ENCODE measurements around the gene EMP3. TPM values are rescaled to one million over a fixed set of nuclear protein-coding genes. Genes with fewer than 3 reads are reported as not detected.

Gene EMP3
- total and polyA plus RNA-seq, 2 experiments from 2014 or later: 6.0 to 25.1 TPM

DNA sequence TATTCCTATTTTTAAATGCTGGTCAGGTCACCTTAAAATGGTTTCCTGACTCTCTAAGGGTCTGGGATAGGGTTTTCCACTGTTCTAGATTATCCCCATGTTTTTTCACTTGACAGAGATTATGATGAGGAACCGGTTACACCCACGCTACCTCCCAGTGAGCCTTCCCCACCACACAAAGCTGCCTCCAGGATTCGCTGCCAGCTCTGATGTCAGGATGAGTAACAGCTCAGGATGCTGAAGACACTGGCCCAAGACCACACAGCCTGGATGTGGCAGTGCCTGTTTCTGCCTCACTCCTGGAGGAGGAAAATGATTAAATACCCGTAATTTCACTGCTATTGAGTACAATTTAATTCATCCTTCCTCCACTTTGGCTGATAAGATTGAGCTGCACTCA is 32.6 kb upstream of the EMP3 start:
- H2AFZ ChIP-seq: no peak overlapping the region
- Mint-ChIP-seq H3K36me3 (ENCODE audit: low read depth) (peaks cover 11% of the 10 kb centered on the region), H3K27me3 (ENCODE audit: insufficient read depth, low read depth, poor library complexity) (peaks cover 19% of the 10 kb centered on the region), H3K27ac (no peak overlapping the region), H3K4me3 (no peak overlapping the region), H3K4me1 (peaks cover 29% of the 10 kb centered on the region), H3K9me3 (no peaks in the 10 kb centered on the region)
- no peaks in the 10 kb centered on the region for H3K9me2 ChIP-seq (ENCODE audit: insufficient read depth)
- no peak overlapping the region for H3K27ac ChIP-seq (ENCODE audit: low read depth)
- ATAC-seq: no peak
- DNase-seq (ENCODE audit: low spot score): no peak
- no peak for TF ChIP-seq POLR2AphosphoS5 (IDR thresholded peaks at IDR 0.05; ENCODE audit: low read depth)
- no peak for TF ChIP-seq CREB1 (CRISPR knock-in tag; IDR thresholded peaks at IDR 0.05; ENCODE audit: low read depth)
- TF ChIP-seq, protein P1, sequence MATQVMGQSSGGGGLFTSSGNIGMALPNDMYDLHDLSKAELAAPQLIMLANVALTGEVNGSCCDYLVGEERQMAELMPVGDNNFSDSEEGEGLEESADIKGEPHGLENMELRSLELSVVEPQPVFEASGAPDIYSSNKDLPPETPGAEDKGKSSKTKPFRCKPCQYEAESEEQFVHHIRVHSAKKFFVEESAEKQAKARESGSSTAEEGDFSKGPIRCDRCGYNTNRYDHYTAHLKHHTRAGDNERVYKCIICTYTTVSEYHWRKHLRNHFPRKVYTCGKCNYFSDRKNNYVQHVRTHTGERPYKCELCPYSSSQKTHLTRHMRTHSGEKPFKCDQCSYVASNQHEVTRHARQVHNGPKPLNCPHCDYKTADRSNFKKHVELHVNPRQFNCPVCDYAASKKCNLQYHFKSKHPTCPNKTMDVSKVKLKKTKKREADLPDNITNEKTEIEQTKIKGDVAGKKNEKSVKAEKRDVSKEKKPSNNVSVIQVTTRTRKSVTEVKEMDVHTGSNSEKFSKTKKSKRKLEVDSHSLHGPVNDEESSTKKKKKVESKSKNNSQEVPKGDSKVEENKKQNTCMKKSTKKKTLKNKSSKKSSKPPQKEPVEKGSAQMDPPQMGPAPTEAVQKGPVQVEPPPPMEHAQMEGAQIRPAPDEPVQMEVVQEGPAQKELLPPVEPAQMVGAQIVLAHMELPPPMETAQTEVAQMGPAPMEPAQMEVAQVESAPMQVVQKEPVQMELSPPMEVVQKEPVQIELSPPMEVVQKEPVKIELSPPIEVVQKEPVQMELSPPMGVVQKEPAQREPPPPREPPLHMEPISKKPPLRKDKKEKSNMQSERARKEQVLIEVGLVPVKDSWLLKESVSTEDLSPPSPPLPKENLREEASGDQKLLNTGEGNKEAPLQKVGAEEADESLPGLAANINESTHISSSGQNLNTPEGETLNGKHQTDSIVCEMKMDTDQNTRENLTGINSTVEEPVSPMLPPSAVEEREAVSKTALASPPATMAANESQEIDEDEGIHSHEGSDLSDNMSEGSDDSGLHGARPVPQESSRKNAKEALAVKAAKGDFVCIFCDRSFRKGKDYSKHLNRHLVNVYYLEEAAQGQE (IDR thresholded peaks at IDR 0.05; ENCODE audit: unreplicated experiment): no peak
- no peak for TF ChIP-seq NANOG (IDR thresholded peaks at IDR 0.05; ENCODE audit: borderline replicate concordance)
- TF ChIP-seq, protein P2, sequence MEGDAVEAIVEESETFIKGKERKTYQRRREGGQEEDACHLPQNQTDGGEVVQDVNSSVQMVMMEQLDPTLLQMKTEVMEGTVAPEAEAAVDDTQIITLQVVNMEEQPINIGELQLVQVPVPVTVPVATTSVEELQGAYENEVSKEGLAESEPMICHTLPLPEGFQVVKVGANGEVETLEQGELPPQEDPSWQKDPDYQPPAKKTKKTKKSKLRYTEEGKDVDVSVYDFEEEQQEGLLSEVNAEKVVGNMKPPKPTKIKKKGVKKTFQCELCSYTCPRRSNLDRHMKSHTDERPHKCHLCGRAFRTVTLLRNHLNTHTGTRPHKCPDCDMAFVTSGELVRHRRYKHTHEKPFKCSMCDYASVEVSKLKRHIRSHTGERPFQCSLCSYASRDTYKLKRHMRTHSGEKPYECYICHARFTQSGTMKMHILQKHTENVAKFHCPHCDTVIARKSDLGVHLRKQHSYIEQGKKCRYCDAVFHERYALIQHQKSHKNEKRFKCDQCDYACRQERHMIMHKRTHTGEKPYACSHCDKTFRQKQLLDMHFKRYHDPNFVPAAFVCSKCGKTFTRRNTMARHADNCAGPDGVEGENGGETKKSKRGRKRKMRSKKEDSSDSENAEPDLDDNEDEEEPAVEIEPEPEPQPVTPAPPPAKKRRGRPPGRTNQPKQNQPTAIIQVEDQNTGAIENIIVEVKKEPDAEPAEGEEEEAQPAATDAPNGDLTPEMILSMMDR (conservative IDR thresholded peaks at IDR 0.05; ENCODE audit: low read depth in 2 of 2): no peak
- TF ChIP-seq STAT1 (IDR thresholded peaks at IDR 0.05; ENCODE audit: unreplicated experiment): no peak
- TF ChIP-seq, protein P3, sequence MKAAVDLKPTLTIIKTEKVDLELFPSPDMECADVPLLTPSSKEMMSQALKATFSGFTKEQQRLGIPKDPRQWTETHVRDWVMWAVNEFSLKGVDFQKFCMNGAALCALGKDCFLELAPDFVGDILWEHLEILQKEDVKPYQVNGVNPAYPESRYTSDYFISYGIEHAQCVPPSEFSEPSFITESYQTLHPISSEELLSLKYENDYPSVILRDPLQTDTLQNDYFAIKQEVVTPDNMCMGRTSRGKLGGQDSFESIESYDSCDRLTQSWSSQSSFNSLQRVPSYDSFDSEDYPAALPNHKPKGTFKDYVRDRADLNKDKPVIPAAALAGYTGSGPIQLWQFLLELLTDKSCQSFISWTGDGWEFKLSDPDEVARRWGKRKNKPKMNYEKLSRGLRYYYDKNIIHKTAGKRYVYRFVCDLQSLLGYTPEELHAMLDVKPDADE (IDR thresholded peaks at IDR 0.05): no peak
- TF ChIP-seq JUNB (IDR thresholded peaks at IDR 0.05; ENCODE audit: unreplicated experiment): no peak
- no peak for TF ChIP-seq ZNF331 (CRISPR knock-in tag; IDR thresholded peaks at IDR 0.05; ENCODE audit: low read depth)
- no peak for TF ChIP-seq EZH2 (IDR thresholded peaks at IDR 0.05; ENCODE audit: low read depth, unreplicated experiment)
- TF ChIP-seq ZNF114 (CRISPR knock-in tag; IDR thresholded peaks at IDR 0.05): no peak
- TF ChIP-seq, protein P4, sequence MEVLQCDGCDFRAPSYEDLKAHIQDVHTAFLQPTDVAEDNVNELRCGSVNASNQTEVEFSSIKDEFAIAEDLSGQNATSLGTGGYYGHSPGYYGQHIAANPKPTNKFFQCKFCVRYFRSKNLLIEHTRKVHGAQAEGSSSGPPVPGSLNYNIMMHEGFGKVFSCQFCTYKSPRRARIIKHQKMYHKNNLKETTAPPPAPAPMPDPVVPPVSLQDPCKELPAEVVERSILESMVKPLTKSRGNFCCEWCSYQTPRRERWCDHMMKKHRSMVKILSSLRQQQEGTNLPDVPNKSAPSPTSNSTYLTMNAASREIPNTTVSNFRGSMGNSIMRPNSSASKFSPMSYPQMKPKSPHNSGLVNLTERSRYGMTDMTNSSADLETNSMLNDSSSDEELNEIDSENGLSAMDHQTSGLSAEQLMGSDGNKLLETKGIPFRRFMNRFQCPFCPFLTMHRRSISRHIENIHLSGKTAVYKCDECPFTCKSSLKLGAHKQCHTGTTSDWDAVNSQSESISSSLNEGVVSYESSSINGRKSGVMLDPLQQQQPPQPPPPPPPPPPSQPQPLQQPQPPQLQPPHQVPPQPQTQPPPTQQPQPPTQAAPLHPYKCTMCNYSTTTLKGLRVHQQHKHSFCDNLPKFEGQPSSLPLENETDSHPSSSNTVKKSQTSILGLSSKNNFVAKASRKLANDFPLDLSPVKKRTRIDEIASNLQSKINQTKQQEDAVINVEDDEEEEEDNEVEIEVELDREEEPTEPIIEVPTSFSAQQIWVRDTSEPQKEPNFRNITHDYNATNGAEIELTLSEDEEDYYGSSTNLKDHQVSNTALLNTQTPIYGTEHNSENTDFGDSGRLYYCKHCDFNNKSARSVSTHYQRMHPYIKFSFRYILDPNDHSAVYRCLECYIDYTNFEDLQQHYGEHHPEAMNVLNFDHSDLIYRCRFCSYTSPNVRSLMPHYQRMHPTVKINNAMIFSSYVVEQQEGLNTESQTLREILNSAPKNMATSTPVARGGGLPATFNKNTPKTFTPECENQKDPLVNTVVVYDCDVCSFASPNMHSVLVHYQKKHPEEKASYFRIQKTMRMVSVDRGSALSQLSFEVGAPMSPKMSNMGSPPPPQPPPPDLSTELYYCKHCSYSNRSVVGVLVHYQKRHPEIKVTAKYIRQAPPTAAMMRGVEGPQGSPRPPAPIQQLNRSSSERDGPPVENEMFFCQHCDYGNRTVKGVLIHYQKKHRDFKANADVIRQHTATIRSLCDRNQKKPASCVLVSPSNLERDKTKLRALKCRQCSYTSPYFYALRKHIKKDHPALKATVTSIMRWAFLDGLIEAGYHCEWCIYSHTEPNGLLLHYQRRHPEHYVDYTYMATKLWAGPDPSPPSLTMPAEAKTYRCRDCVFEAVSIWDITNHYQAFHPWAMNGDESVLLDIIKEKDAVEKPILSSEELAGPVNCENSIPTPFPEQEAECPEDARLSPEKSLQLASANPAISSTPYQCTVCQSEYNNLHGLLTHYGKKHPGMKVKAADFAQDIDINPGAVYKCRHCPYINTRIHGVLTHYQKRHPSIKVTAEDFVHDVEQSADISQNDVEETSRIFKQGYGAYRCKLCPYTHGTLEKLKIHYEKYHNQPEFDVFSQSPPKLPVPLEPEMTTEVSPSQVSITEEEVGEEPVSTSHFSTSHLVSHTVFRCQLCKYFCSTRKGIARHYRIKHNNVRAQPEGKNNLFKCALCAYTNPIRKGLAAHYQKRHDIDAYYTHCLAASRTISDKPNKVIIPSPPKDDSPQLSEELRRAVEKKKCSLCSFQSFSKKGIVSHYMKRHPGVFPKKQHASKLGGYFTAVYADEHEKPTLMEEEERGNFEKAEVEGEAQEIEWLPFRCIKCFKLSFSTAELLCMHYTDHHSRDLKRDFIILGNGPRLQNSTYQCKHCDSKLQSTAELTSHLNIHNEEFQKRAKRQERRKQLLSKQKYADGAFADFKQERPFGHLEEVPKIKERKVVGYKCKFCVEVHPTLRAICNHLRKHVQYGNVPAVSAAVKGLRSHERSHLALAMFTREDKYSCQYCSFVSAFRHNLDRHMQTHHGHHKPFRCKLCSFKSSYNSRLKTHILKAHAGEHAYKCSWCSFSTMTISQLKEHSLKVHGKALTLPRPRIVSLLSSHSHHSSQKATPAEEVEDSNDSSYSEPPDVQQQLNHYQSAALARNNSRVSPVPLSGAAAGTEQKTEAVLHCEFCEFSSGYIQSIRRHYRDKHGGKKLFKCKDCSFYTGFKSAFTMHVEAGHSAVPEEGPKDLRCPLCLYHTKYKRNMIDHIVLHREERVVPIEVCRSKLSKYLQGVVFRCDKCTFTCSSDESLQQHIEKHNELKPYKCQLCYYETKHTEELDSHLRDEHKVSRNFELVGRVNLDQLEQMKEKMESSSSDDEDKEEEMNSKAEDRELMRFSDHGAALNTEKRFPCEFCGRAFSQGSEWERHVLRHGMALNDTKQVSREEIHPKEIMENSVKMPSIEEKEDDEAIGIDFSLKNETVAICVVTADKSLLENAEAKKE (CRISPR knock-in tag; IDR thresholded peaks at IDR 0.05): no peak
- no peak for TF ChIP-seq EZH2phosphoT487 (IDR thresholded peaks at IDR 0.05; ENCODE audit: unreplicated experiment)
- no peak overlapping the region for H3K4me3 ChIP-seq
- peaks cover 25% of the 10 kb centered on the region; the same call in 1 of the 2 replicates for H3F3A ChIP-seq (replicated peaks; ENCODE audit: low read depth)
- H3K36me3 ChIP-seq (ENCODE audit: insufficient read depth): no peaks in the 10 kb centered on the region
- peaks cover 25% of the 10 kb centered on the region; the same call in 1 of the 2 replicates for H3K4me1 ChIP-seq (ENCODE audit: insufficient read depth)
- H3K27me3 ChIP-seq (ENCODE audit: insufficient read depth): no peaks in the 10 kb centered on the region
- H4K20me1 ChIP-seq (replicated peaks; ENCODE audit: insufficient read depth): no peaks in the 10 kb centered on the region
- H3K4me2 ChIP-seq: no peak overlapping the region
- H3K79me2 ChIP-seq (replicated peaks; ENCODE audit: insufficient read depth): 0 out of 2 replicates have a peak, but pooled peaks cover 2% of the 10 kb centered on the region

Measured in GM23338 (cell line).